ENCODE results near the gene USP48. TPM values are rescaled to one million over a fixed set of nuclear protein-coding genes. Genes with fewer than 3 reads are reported as not detected.

USP48 gene
- total and polyA plus RNA-seq, 10 of the 15 experiments (the other 5 are each of a cell fraction or from before 2014, with no cell fraction given) = 21.2 to 115 (median 75.5) TPM

- intact Hi-C loops (cut with micrococcal nuclease; ENCODE audit: unreplicated experiment) = no loop called here
- DNase-seq (ENCODE audit: low read depth, low spot score) = no peak
- Histone ChIP-seq H3K4me3 (no peak overlapping the region), H3K27ac (ENCODE audit: control insufficient read depth, insufficient read depth) (no peak overlapping the region), H2AFZ (ENCODE audit: control insufficient read depth, low read depth, low read length) (no peak overlapping the region), H3K27me3 (replicated peaks in 1 of 2; ENCODE audit: control insufficient read depth in 2 of 2, insufficient read depth in 2 of 2, low read length in 1 of 2) (peaks cover 0 to 3% of the 10 kb centered on the region in 2 experiments; a peak in 2 of 4 replicates), H3K9ac (ENCODE audit: control insufficient read depth, insufficient read depth, low read length) (no peak overlapping the region), H3K9me3 (replicated peaks; ENCODE audit: control insufficient read depth, insufficient read depth, low read length) (no peaks in the 10 kb centered on the region), H3K79me2 (ENCODE audit: control insufficient read depth, insufficient read depth, low read length) (no peaks in the 10 kb centered on the region), H3K4me1 (ENCODE audit: control insufficient read depth, insufficient read depth, low read length) (no peaks in the 10 kb centered on the region), H4K20me1 (ENCODE audit: control insufficient read depth, insufficient read depth) (no peaks in the 10 kb centered on the region), H3K4me2 (ENCODE audit: control insufficient read depth, insufficient read depth) (no peak overlapping the region), H3K36me3 (ENCODE audit: control insufficient read depth in 2 of 2, insufficient read depth in 2 of 2, low read length in 1 of 2) (no peaks in the 10 kb centered on the region)
- TF ChIP-seq BRCA1 (IDR thresholded peaks at IDR 0.05; ENCODE audit: low read depth, low read length) = no peak
- TF ChIP-seq RAD51 (IDR thresholded peaks at IDR 0.05) = no peak
- no peak for TF ChIP-seq FOXM1 (IDR thresholded peaks at IDR 0.05; ENCODE audit: low read depth, low read length)
- ChIA-PET POLR2A (no interaction called here), CTCF (no interaction called here), RAD21 (ENCODE audit: unreplicated experiment) (no interaction called here), SMC1A (ENCODE audit: uncharacterized antibody, unreplicated experiment) (no interaction called here)
- no TSS peak for BruUV-seq (replicated peaks)
- ATAC-seq = no peak
- FAIRE-seq = no peak
- in situ Hi-C loops (cut with MboI) = no loop called here
- 19% methylated on average over 18 of the region's 18 CpGs for whole genome bisulfite sequencing (ENCODE audit: insufficient coverage, insufficient replicate concordance, low lambda C conversion rate, missing lambda C conversion rate)
These were observed 148.8 kb downstream of the USP48 start for GRCh38 chr1:21633992-21634805.

- WGBS (ENCODE audit: insufficient coverage, insufficient replicate concordance, low lambda C conversion rate, missing lambda C conversion rate) = 17% methylated on average over 7 of the region's 7 CpGs
- no peaks in the 10 kb centered on the region for H3K79me2 ChIP-seq (ENCODE audit: control insufficient read depth, insufficient read depth, low read length)
- no peaks in the 10 kb centered on the region for H3K9me3 ChIP-seq (replicated peaks; ENCODE audit: control insufficient read depth, insufficient read depth, low read length)
- no peaks in the 10 kb centered on the region for H3K4me1 ChIP-seq (ENCODE audit: control insufficient read depth, insufficient read depth, low read length)
- ChIA-PET RAD21 (ENCODE audit: unreplicated experiment) (no interaction called here), SMC1A (ENCODE audit: uncharacterized antibody, unreplicated experiment) (no interaction called here), CTCF (no interaction called here), POLR2A (no interaction called here)
- no TSS peak for BruUV-seq (replicated peaks)
- no peak for TF ChIP-seq NBN (IDR thresholded peaks at IDR 0.05)
- TF ChIP-seq SMARCA5 (IDR thresholded peaks at IDR 0.05) = no peak
- TF ChIP-seq ASH2L (IDR thresholded peaks at IDR 0.05; ENCODE audit: borderline replicate concordance, low read depth) = no peak
- no peak for TF ChIP-seq IKZF2 (IDR thresholded peaks at IDR 0.05)
- TF ChIP-seq EED (IDR thresholded peaks at IDR 0.05; ENCODE audit: low read depth) = no peak
- no peak for TF ChIP-seq ZNF622 (IDR thresholded peaks at IDR 0.05)
- TF ChIP-seq RUNX3 (IDR thresholded peaks at IDR 0.05; ENCODE audit: low read length) = no peak
- no peak for TF ChIP-seq BACH1 (IDR thresholded peaks at IDR 0.05; ENCODE audit: borderline replicate concordance)
- no peak overlapping the region for H2AFZ ChIP-seq (ENCODE audit: control insufficient read depth, low read depth, low read length)
- no peaks in the 10 kb centered on the region for H3K36me3 ChIP-seq (ENCODE audit: control insufficient read depth in 2 of 2, insufficient read depth in 2 of 2, low read length in 1 of 2)
- FAIRE-seq = no peak
- H4K20me1 ChIP-seq (ENCODE audit: control insufficient read depth, insufficient read depth) = no peaks in the 10 kb centered on the region
- peaks cover 0 to 3% of the 10 kb centered on the region in 2 experiments; a peak in 2 of 4 replicates for H3K27me3 ChIP-seq (replicated peaks in 1 of 2; ENCODE audit: control insufficient read depth in 2 of 2, insufficient read depth in 2 of 2, low read length in 1 of 2)
- no peak for DNase-seq (ENCODE audit: low read depth, low spot score)
- H3K27ac ChIP-seq (ENCODE audit: control insufficient read depth, insufficient read depth) = no peak overlapping the region
- H3K4me3 ChIP-seq = no peak overlapping the region
- no peak for ATAC-seq
- in situ Hi-C loops (cut with MboI) (no loop called here), intact Hi-C loops (cut with micrococcal nuclease; ENCODE audit: unreplicated experiment) (no loop called here)
- H3K9ac ChIP-seq (ENCODE audit: control insufficient read depth, insufficient read depth, low read length) = no peak overlapping the region
- H3K4me2 ChIP-seq (ENCODE audit: control insufficient read depth, insufficient read depth) = no peak overlapping the region
These were observed 149.7 kb downstream of the USP48 start for GRCh38 chr1:21633141-21633755.

Data from GM12878 (cell line).